HG02798 (cell line): Measurements from ENCODE around the gene ENGASE.
A peak's percentile ranks its signal among the peaks of the same experiment; 100 is the strongest.

ENCODE experiments used
- ATAC-seq: cut with Tn5 transposase; IDR thresholded peaks from one replicate; pipeline ENCODE4 v1.9.1; 2021; ENCODE audit warnings: mild to moderate bottlenecking; ENCODE audit not compliant: unreplicated experiment, poor library complexity

ENGASE gene

DNA sequence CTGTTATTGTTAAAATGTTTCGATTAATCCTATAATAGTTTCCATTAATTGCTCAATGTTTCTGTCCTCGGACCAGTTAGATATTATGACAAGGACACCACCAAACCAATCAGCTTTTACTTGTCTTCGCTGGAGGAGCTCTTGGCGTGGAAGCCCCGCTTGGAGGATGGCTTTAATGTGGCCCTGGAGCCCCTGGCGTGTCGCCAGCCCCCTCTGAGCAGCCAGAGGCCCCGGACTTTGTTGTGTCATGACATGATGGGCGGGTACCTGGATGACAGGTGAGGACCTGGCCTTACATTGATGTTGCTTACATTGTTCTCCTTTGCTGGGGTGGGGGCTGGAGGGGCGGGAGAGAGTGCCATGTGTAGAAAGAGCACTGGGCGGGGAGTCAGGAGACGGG lies 3.0 kb downstream of the ENGASE start:
- no peak for ATAC-seq

- ATAC-seq: no peak
These were observed 4.0 kb downstream of the ENGASE start for GRCh38 chr17:79078476-79079190.

- no peak for ATAC-seq
These were observed 5.0 kb downstream of the ENGASE start for GRCh38 chr17:79079421-79080200.

GRCh38 chr17:79080349-79080748 lies 5.7 kb downstream of the ENGASE start:
- ATAC-seq: no peak

DNA sequence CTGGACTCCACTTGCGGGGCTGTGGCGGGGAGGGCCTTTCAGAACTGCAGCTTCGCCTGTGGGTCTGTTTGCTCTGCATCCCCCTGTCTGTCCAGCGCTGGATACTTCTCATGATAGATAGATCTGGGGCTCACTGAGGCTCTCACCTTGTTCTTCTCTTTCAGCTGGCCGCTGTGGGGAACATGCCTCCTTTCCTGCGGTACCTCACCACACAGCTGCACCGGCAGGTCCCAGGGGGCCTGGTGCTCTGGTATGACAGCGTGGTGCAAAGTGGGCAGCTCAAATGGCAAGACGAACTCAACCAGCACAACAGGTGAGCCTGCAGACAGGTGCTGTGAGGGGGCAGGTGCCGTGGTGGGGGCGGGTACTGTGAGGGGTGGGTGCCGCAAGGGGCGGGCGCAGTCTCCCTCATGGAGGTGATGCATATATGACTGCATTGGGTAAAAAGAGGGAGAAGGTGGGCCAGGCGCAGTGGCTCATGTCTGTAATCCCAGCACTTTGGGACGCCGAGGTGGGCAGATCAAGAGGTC lies 6.2 kb downstream of the ENGASE start:
- no peak for ATAC-seq

GRCh38 chr17:79081571-79082276 lies 7.1 kb downstream of the ENGASE start:
- ATAC-seq: no peak

GRCh38 chr17:79082311-79083190 lies 7.9 kb downstream of the ENGASE start:
- ATAC-seq: no peak

GRCh38 chr17:79083191-79083971 lies 8.8 kb downstream of the ENGASE start:
- no peak for ATAC-seq

DNA sequence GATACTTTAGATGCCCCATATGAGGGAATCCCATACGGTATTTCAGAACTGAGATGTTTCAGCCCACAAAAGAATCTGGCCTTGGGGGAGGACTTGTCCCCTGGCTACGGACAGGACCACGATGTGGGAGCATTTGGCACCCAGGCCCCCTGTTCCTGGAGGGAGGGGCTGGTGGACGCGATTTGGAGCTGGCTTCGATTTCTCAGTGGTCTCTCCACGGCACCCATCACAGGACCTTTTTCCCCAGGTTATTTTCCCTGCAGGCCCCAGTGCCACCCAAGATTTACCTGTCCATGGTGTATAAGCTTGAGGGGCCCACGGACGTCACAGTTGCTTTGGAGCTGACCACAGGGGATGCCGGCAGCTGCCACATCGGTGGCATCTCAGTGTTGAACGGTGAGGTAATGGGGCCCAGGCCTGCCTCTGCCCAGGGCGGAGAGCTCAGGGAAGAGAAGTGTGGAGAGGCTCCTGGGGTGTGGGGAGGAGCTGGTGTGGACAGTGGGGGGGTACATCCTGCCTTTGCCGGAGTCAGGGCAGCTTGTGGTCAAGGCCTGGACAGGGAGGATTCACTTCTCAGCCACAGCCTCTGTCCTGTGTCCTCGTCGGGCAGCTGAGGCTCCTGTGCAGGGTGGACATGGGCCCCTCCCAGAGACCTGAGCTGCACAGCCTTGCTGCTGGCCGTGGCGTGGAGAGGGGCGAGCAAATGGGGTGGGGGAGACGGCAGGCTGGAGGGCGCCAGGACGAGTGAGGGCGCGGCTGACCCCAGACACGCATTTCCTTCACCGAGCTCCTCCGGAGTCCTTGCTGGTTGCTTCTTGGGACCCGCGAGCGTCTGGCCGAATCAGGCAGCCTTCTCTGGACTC lies 9.9 kb downstream of the ENGASE start:
- no peak for ATAC-seq

- ATAC-seq: no peak
These were observed 10.7 kb downstream of the ENGASE start for GRCh38 chr17:79085154-79085920.

GRCh38 chr17:79085921-79086551 lies 11.4 kb downstream of the ENGASE start:
- no peak for ATAC-seq

- ATAC-seq: no peak
These were observed 12.2 kb downstream of the ENGASE start for GRCh38 chr17:79086609-79087427.

DNA sequence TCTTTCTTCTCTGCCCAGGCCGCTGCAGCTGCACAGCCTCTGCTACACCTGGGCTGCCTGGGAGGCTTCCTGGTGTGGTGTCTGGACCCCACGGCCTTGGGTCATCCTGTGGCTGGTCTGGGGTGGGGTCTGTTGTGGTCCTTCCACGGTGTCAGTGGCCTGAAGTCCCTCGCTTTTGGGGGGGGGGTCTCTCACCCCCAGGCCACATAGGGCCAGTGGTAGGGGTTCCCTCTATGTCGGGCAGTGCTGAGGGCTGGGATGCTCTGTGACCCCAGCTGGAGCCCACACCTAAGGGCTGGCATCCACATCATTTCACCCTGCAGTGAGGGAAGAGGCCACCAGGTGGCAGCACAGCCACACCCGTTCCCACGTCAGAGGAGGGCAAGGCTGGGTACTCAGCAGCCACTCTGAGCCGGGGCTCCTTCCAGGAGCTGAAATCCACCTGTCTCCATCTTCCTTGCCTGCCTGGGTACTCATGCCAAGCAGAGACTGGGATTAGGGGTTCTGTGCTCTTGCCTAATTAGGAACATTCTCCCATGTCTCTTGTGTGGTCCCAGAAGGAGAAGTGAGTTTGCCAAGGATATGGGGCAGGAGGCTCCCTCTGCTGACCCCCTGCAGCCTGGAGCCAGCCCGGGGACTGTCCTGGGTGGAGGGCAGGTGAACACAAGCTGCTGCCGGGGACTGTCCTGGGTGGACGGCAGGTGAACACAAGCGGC lies 13.0 kb downstream of the ENGASE start:
- ATAC-seq: peak; percentile 43

- ATAC-seq: no peak
These were observed 13.8 kb downstream of the ENGASE start for GRCh38 chr17:79088247-79088996.

DNA sequence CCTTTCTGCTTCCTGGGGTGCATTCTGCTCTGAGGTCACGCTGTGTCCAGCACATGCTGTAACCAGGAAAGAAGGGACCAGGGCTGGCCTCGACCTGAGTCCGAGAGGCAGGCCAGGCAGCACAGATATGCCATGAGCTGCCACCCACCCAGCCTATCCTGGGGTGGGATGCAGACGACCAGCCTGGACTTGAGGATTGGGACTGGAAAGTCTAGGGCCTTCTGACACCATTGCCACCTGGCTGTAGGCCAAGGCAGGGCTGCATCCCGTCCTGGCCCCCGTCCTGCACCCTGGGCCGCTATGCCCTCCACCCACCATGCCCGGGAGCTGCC lies 14.3 kb downstream of the ENGASE start:
- no peak for ATAC-seq
